Caco-2 (cell line): Measurements from ENCODE around the gene PPP1R37. TPM values are rescaled to one million over a fixed set of nuclear protein-coding genes. Genes with fewer than 3 reads are reported as not detected.

Source experiments
- BruUV-seq: library from RNA; stranded (reverse); fragments of 400-500 nt; replicated peaks from 2 replicates; lab custom pipeline; 2021; lab: Mats Ljungman, UMichigan
- CTCF ChIA-PET: fragments of 300-600 bp; sonication (Branson Sonifier 250); formaldehyde crosslinking; loops from one replicate; lab custom pipeline; 2022; ENCODE audit warnings: antibody characterized with exemption; lab: Charles Lee
- POLR2A ChIA-PET: fragments of 300-600 bp; sonication (Branson Sonifier 250); formaldehyde crosslinking; loops from one replicate; lab custom pipeline; 2022; ENCODE audit warnings: antibody characterized with exemption; lab: Charles Lee
- DNase-seq, 2 experiments: peaks; one replicate each; pipeline versions ENCODE4 v3.0.0 to v3.0.0-alpha.2; 2020 to 2022
- H3K27me3 ChIP-seq: replicated peaks from 2 replicates; pipeline ENCODE4 v1.6.0; 2011; ENCODE audit warnings: low read length; ENCODE audit not compliant: control insufficient read depth, insufficient read depth
- H3K36me3 ChIP-seq: 2 replicates; pipeline ENCODE4 v1.5.1; 2011; ENCODE audit warnings: low read length; ENCODE audit not compliant: control insufficient read depth, insufficient read depth
- H3K4me1 ChIP-seq: fragments of 250-450 bp; sonication (Bioruptor Pico); 2 replicates; pipeline ENCODE4 v1.5.1; 2020; ENCODE audit warnings: mild to moderate bottlenecking
- H3K4me3 ChIP-seq: 2 replicates; pipeline ENCODE4 v1.5.1; 2011; ENCODE audit warnings: low read depth, mild to moderate bottlenecking, control low read depth, low read length
- H3K9me3 ChIP-seq: fragments of 250-450 bp; sonication (Bioruptor Pico); 2 replicates; pipeline ENCODE4 v1.5.1; 2020; ENCODE audit warnings: mild to moderate bottlenecking, moderate library complexity
- H3K27ac Mint-ChIP-seq: one replicate; pipeline ENCODE4 v1.8.0; 2022; ENCODE audit warnings: mixed read lengths; ENCODE audit not compliant: unreplicated experiment
- H3K27me3 Mint-ChIP-seq: one replicate; pipeline ENCODE4 v1.8.0; 2022; ENCODE audit warnings: mixed read lengths; ENCODE audit not compliant: insufficient read depth, unreplicated experiment
- H3K36me3 Mint-ChIP-seq: one replicate; pipeline ENCODE4 v1.8.0; 2022; ENCODE audit warnings: mild to moderate bottlenecking, mixed read lengths; ENCODE audit not compliant: insufficient read depth, unreplicated experiment
- H3K4me1 Mint-ChIP-seq: one replicate; pipeline ENCODE4 v1.8.0; 2022; ENCODE audit warnings: low read depth, mixed read lengths; ENCODE audit not compliant: unreplicated experiment
- H3K4me3 Mint-ChIP-seq: one replicate; pipeline ENCODE4 v1.8.0; 2022; ENCODE audit warnings: mild to moderate bottlenecking, moderate library complexity, mixed read lengths; ENCODE audit not compliant: unreplicated experiment
- H3K9me3 Mint-ChIP-seq: one replicate; pipeline ENCODE4 v1.8.0; 2022; ENCODE audit warnings: mixed read lengths; ENCODE audit not compliant: unreplicated experiment
- intact Hi-C: fragments of 100-400 bp; cut with micrococcal nuclease; formaldehyde crosslinking; loops from one replicate; pipeline ENCODE4 v1.10.0; 2022; ENCODE audit not compliant: unreplicated experiment
- total RNA-seq: library from RNA; stranded (reverse); gene quantifications from 2 replicates; pipeline ENCODE4 v1.2.3, GENCODE V29; 2022
- TF ChIP-seq, protein P1 (sequence below), 2 experiments: fragments of 200-600 bp in 1 of 2; IDR thresholded peaks; 1 replicate in 1 of 2; 2 replicates in 1 of 2; pipeline versions ENCODE4 v1.5.1 to v1.8.0; 2011 to 2022; ENCODE audit warnings: antibody characterized with exemption in 1 of 2, control low read depth in 1 of 2, inconsistent platforms in 1 of 2, low read depth in 1 of 2, low read length in 1 of 2, mild to moderate bottlenecking in 1 of 2, moderate library complexity in 1 of 2; ENCODE audit not compliant: insufficient read depth in 1 of 2, severe bottlenecking in 1 of 2, unreplicated experiment in 1 of 2

PPP1R37 gene
- total RNA-seq, 1 experiment from 2014 or later: 42.1 TPM

DNA sequence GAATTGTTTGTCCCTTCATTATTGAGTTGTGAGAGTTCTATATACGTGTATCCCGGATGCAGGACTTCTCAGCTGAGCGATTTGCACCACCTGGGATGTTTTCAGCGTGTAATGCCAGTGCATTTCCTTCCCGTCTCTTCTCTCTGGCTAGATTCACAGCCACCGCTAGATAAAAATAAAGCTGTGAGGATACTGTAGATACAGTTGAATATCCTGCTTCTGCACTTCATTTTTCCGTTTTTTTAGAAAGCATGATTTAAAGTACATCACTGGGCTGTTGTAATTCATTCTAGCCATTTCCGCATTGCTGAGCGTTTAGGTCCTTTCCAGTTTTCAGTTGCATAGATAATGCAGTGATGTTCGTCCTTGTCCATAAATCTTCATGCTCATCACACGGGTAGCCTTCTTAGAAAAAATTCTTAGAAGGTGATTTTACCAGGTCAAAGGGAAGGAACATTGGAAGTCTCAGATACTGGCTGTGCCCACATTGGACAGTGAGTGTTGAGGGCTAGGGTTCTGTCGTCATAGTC, 14.7 kb downstream of the PPP1R37 start:
- no peaks in the 10 kb centered on the region for H3K36me3 ChIP-seq
- peaks cover 22% of the 10 kb centered on the region for H3K4me1 Mint-ChIP-seq
- H3K4me3 Mint-ChIP-seq: no peak overlapping the region
- DNase-seq: no peak
- H3K9me3 ChIP-seq: no peaks in the 10 kb centered on the region
- intact Hi-C loops: no loop called here
- peaks cover 27% of the 10 kb centered on the region for H3K4me1 ChIP-seq
- no peak overlapping the region for H3K4me3 ChIP-seq
- POLR2A ChIA-PET: no interaction called here
- CTCF ChIA-PET: no interaction called here
- no peaks in the 10 kb centered on the region for H3K27me3 ChIP-seq
- TF ChIP-seq, protein P1, sequence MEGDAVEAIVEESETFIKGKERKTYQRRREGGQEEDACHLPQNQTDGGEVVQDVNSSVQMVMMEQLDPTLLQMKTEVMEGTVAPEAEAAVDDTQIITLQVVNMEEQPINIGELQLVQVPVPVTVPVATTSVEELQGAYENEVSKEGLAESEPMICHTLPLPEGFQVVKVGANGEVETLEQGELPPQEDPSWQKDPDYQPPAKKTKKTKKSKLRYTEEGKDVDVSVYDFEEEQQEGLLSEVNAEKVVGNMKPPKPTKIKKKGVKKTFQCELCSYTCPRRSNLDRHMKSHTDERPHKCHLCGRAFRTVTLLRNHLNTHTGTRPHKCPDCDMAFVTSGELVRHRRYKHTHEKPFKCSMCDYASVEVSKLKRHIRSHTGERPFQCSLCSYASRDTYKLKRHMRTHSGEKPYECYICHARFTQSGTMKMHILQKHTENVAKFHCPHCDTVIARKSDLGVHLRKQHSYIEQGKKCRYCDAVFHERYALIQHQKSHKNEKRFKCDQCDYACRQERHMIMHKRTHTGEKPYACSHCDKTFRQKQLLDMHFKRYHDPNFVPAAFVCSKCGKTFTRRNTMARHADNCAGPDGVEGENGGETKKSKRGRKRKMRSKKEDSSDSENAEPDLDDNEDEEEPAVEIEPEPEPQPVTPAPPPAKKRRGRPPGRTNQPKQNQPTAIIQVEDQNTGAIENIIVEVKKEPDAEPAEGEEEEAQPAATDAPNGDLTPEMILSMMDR (IDR thresholded peaks at IDR 0.05; ENCODE audit: insufficient read depth in 1 of 2, low read depth in 1 of 2, low read length in 1 of 2, severe bottlenecking in 1 of 2, unreplicated experiment in 1 of 2): no peak
- peaks cover 9% of the 10 kb centered on the region for H3K36me3 Mint-ChIP-seq
- H3K9me3 Mint-ChIP-seq: no peaks in the 10 kb centered on the region
- H3K27me3 Mint-ChIP-seq: no peaks in the 10 kb centered on the region
- no TSS peak for BruUV-seq
- no peak overlapping the region for H3K27ac Mint-ChIP-seq

DNA sequence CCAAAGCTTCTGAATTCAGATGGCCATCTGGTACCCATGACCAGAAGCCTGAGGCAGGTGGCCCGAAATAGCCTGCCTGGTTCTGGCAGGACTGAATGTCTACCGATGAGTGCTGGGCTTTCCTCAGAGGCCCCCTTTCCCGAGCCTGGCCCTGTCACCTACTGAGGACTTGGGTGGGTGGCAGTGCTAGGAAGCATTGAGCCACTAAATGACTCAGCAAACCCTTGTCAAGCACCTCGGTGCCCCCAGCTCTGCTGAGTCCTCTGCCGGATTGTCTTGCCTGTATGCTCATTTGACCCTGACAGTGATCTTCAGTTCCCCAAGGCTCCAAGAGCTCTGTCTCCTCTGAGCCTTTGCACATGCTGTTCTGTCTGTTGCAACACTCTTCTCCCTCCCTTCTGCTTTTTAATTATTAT, 17.9 kb downstream of the PPP1R37 start:
- H3K4me3 ChIP-seq: no peak overlapping the region
- TF ChIP-seq, protein P1 (IDR thresholded peaks at IDR 0.05; ENCODE audit: insufficient read depth in 1 of 2, low read depth in 1 of 2, low read length in 1 of 2, severe bottlenecking in 1 of 2, unreplicated experiment in 1 of 2): no peak
- ChIA-PET CTCF (no interaction called here), POLR2A (interaction anchor here (0.5 kb wide), 1 partner anchor 104 kb away, joined by 4 read pairs; no protein-coding TSS in a partner anchor)
- Mint-ChIP-seq H3K27me3 (no peaks in the 10 kb centered on the region), H3K4me3 (no peak overlapping the region), H3K9me3 (no peaks in the 10 kb centered on the region), H3K4me1 (peaks cover 20% of the 10 kb centered on the region), H3K36me3 (peaks cover 9% of the 10 kb centered on the region), H3K27ac (no peak overlapping the region)
- intact Hi-C loops: loop anchor here (2.0 kb wide), 1 partner anchor 14 kb away; no protein-coding TSS in a partner anchor
- no peaks in the 10 kb centered on the region for H3K36me3 ChIP-seq
- no peaks in the 10 kb centered on the region for H3K9me3 ChIP-seq
- peaks cover 24% of the 10 kb centered on the region for H3K4me1 ChIP-seq
- BruUV-seq: no TSS peak
- no peak for DNase-seq
- H3K27me3 ChIP-seq: no peaks in the 10 kb centered on the region

DNA sequence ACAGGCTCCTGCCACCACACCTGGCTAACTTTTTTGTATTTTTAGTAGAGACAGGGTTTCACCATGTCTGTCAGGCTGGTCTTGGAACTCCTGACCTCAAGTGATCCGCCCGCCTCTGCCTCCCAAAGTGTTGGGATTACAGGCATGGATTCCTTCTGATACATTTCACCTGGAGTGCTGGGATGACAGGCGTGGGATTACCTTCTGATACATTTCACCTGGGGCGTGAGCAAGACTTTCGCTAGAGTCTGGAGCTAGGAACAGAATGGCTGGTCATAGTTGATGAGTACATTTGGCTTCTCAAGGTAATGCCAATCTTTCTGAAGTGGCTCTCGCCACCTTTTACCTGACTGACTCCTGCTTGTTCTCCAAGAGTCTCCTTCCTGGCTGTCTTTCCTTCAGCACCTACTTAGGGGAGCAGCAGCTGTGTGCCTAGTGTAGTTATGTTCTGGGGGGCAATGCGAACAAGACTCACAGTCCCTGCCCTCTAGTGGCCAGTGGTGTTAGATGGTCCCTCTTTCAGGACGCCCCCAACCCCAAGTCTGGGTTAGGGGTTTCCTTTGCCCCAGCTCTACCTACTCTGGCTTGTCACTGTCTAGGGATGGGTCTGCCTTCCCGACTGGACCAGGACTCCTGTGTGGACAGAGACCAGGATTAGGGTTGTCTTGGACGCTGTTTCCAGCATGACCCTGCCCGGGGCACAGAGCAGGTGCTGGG, 19.3 kb downstream of the PPP1R37 start:
- POLR2A ChIA-PET: no interaction called here
- no peaks in the 10 kb centered on the region for H3K27me3 Mint-ChIP-seq
- Histone ChIP-seq H3K27me3 (no peaks in the 10 kb centered on the region), H3K4me3 (no peak overlapping the region), H3K4me1 (peaks cover 24% of the 10 kb centered on the region), H3K36me3 (no peaks in the 10 kb centered on the region), H3K9me3 (no peaks in the 10 kb centered on the region)
- DNase-seq: no peak
- TF ChIP-seq, protein P1 (IDR thresholded peaks at IDR 0.05; ENCODE audit: insufficient read depth in 1 of 2, low read depth in 1 of 2, low read length in 1 of 2, severe bottlenecking in 1 of 2, unreplicated experiment in 1 of 2): peak in 1 of 2 experiments; percentile 32
- peak overlapping the region; percentile 55 for H3K27ac Mint-ChIP-seq
- peaks cover 14% of the 10 kb centered on the region for H3K36me3 Mint-ChIP-seq
- CTCF ChIA-PET: interaction anchor here (1.0 kb wide), 1 partner anchor 53 kb away, joined by 3 read pairs; no protein-coding TSS in a partner anchor
- no peak overlapping the region for H3K4me3 Mint-ChIP-seq
- intact Hi-C loops: no loop called here
- BruUV-seq: no TSS peak
- no peaks in the 10 kb centered on the region for H3K9me3 Mint-ChIP-seq
- peaks cover 20% of the 10 kb centered on the region for H3K4me1 Mint-ChIP-seq
